Measurements from ENCODE around the gene MTG2. TPM values are rescaled to one million over a fixed set of nuclear protein-coding genes. Genes with fewer than 3 reads are reported as not detected.
A peak's percentile ranks its signal among the peaks of the same experiment; 100 is the strongest.

MTG2 gene
- total RNA-seq, 8 experiments from 2014 or later, result 18.9 to 51.2 (median 27.3) TPM

GRCh38 chr20:62241506-62241905, 58.7 kb downstream of the MTG2 start:
- 33 to 95% (median 88%) methylated on average over 1 to 7 of the region's 10 CpGs; no CpG with 5 or more reads in 4 of the 10 experiments for WGBS, 10 experiments
- H3K27ac ChIP-seq, result no peak overlapping the region
- H3K4me1 ChIP-seq (replicated peaks in 1 of 2), result peaks cover 19 to 20% of the 10 kb centered on the region in 2 donors
- H3K4me3 ChIP-seq, result no peak overlapping the region
- in situ Hi-C loops (cut with MboI; ENCODE audit: low pct_unique_long_range_greater_than_20kb in 2 of 9, low sequenced_read_pairs in 9 of 9, unreplicated experiment in 9 of 9), result no loop called here
- ATAC-seq (replicated peaks in 6 of 8), result no peak

- ATAC-seq (replicated peaks in 6 of 8), result no peak
- H3K4me1 ChIP-seq (replicated peaks in 1 of 2), result peaks cover 14% of the 10 kb centered on the region in 2 donors
- H3K4me3 ChIP-seq, result no peak overlapping the region
- in situ Hi-C loops (cut with MboI; ENCODE audit: low pct_unique_long_range_greater_than_20kb in 2 of 9, low sequenced_read_pairs in 9 of 9, unreplicated experiment in 9 of 9), result no loop called here
- H3K27ac ChIP-seq, result no peak overlapping the region
- WGBS, 10 experiments, result 70 to 100% (median 90%) methylated on average over 2 to 6 of the region's 6 CpGs; no CpG with 5 or more reads in 4 of the 10 experiments
Measured at GRCh38 chr20:62242176-62242575, 59.3 kb downstream of the MTG2 start.

DNA sequence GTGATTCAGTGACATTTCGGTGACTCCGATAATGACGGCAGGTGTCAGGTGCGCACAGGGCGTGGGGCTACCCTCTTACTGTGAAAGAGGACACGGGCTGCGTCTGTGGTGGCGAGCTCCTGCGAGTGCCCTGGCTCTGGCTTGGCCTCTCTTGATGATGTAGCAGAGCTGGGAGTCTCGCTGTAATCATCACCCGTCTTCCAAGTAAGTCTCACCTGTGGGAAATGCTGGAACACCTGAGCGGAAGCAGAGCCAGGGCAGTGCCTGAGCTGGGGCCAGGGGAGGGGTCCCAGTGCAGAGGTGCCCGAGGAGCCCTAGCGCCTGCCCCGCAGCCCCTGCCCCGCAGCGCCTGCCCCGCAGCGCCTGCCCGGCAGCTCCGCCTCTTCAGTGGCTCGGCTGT, 60.3 kb downstream of the MTG2 start:
- Histone ChIP-seq H3K27ac (no peak overlapping the region), H3K4me3 (no peak overlapping the region), H3K4me1 (replicated peaks in 1 of 2) (peaks cover 7 to 10% of the 10 kb centered on the region in 2 donors)
- ATAC-seq (replicated peaks in 6 of 8), result no peak
- in situ Hi-C loops (cut with MboI; ENCODE audit: low pct_unique_long_range_greater_than_20kb in 2 of 9, low sequenced_read_pairs in 9 of 9, unreplicated experiment in 9 of 9), result no loop called here
- 80 to 94% (median 94%) methylated on average over 1 to 6 of the region's 22 CpGs; no CpG with 5 or more reads in 6 of the 10 experiments for WGBS, 10 experiments

GRCh38 chr20:62243906-62244515, 61.2 kb downstream of the MTG2 start:
- ATAC-seq (replicated peaks in 6 of 8), result no peak
- in situ Hi-C loops (cut with MboI; ENCODE audit: low pct_unique_long_range_greater_than_20kb in 2 of 9, low sequenced_read_pairs in 9 of 9, unreplicated experiment in 9 of 9), result no loop called here
- 63 to 100% (median 91%) methylated on average over 1 to 12 of the region's 21 CpGs; no CpG with 5 or more reads in 3 of the 10 experiments for WGBS, 10 experiments
- H3K27ac ChIP-seq, result no peak overlapping the region
- H3K4me1 ChIP-seq (replicated peaks in 1 of 2), result peaks cover 7 to 10% of the 10 kb centered on the region in 2 donors
- H3K4me3 ChIP-seq, result no peak overlapping the region

DNA sequence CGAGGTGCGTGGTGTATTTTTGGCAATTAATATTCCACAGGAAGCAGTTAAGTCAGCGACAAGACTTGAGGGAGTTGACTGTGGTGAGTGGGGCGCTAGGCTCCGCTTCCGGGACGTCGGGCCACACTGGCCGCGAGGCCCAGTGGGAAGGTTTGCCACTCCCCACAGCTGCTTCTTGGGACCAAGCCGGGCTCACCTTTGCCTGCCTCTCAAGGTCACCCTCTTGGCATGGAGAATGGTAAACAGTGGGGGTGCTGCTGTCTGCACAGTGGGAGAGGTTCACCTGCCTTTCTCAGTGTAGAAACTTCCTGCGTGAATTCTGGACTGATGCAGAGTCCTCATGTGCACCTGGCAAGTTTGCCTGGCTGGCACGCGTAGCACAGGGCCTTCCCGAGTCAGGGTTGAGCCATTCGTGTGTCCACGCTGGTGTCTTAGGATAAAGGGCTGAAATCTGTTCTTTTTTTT, 61.8 kb downstream of the MTG2 start:
- 88 to 100% (median 94%) methylated on average over 1 to 6 of the region's 17 CpGs; no CpG with 5 or more reads in 4 of the 10 experiments for WGBS, 10 experiments
- Histone ChIP-seq H3K27ac (no peak overlapping the region), H3K4me1 (replicated peaks in 1 of 2) (peaks cover 2 to 6% of the 10 kb centered on the region in 2 donors), H3K4me3 (no peak overlapping the region)
- in situ Hi-C loops (cut with MboI; ENCODE audit: low pct_unique_long_range_greater_than_20kb in 2 of 9, low sequenced_read_pairs in 9 of 9, unreplicated experiment in 9 of 9), result no loop called here
- no peak for ATAC-seq (replicated peaks in 6 of 8)

DNA sequence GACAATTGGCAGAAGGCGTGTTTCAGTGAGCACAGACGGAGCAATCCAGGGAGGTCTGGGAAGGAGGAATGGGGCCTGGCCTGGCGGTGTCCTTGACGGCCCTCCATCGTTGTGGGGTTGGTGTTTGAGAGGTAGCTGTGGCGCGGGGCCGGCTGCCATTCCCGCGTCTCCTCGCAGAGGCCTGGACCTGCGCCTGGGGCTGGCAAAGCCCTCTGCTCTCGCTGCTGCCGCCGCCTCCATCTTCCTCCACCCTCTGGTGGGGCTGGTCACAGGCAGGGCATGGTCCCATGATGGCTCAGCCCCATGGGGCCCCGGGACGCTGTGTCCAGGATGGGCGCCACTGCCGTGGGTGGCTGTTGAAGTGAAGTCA, 63.1 kb downstream of the MTG2 start:
- H3K27ac ChIP-seq, result no peak overlapping the region
- 80 to 93% (median 88%) methylated on average over 1 to 17 of the region's 19 CpGs; no CpG with 5 or more reads in 6 of the 10 experiments for WGBS, 10 experiments
- H3K4me1 ChIP-seq (replicated peaks in 1 of 2), result peaks cover 0 to 4% of the 10 kb centered on the region in 2 donors
- in situ Hi-C loops (cut with MboI; ENCODE audit: low pct_unique_long_range_greater_than_20kb in 2 of 9, low sequenced_read_pairs in 9 of 9, unreplicated experiment in 9 of 9), result no loop called here
- no peak overlapping the region for H3K4me3 ChIP-seq
- no peak for ATAC-seq (replicated peaks in 6 of 8)

DNA sequence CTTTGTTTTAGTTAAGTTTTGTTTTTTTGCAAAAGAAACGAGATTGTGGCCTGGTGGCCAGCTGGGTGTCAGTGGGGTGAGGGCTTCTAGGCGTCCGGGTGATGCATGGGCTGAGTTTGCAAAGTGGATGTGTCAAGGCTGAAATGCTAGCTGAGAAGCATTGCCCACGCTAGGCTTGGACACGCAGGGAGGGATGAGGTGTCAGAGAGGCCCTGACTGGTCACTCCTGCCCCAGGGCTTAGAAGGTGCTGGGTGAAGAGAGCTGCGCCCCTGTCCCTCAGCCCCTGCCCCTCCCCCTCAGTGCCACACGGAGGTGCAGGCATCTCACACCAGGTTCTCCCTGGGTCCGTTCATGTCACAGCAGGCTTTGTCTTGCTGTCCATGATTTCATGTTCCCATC, 63.6 kb downstream of the MTG2 start:
- no peak overlapping the region for H3K4me3 ChIP-seq
- peak in 1 of 8 experiments; percentile 13 for ATAC-seq (replicated peaks in 6 of 8)
- no peak overlapping the region for H3K27ac ChIP-seq
- in situ Hi-C loops (cut with MboI; ENCODE audit: low pct_unique_long_range_greater_than_20kb in 2 of 9, low sequenced_read_pairs in 9 of 9, unreplicated experiment in 9 of 9), result no loop called here
- H3K4me1 ChIP-seq (replicated peaks in 1 of 2), result peaks cover 0 to 4% of the 10 kb centered on the region in 2 donors
- WGBS, 10 experiments, result 56 to 100% (median 67%) methylated on average over 1 to 6 of the region's 8 CpGs; no CpG with 5 or more reads in 5 of the 10 experiments

GRCh38 chr20:62246872-62247652, 64.2 kb downstream of the MTG2 start:
- in situ Hi-C loops (cut with MboI; ENCODE audit: low pct_unique_long_range_greater_than_20kb in 2 of 9, low sequenced_read_pairs in 9 of 9, unreplicated experiment in 9 of 9), result no loop called here
- Histone ChIP-seq H3K27ac (no peak overlapping the region), H3K4me1 (replicated peaks in 1 of 2) (peaks cover 0 to 4% of the 10 kb centered on the region in 2 donors), H3K4me3 (no peak overlapping the region)
- peak in 3 of 8 experiments; percentile 20 to 31 (median 22) for ATAC-seq (replicated peaks in 6 of 8)
- 45 to 92% (median 82%) methylated on average over 1 to 10 of the region's 22 CpGs; no CpG with 5 or more reads in 2 of the 10 experiments for WGBS, 10 experiments

DNA sequence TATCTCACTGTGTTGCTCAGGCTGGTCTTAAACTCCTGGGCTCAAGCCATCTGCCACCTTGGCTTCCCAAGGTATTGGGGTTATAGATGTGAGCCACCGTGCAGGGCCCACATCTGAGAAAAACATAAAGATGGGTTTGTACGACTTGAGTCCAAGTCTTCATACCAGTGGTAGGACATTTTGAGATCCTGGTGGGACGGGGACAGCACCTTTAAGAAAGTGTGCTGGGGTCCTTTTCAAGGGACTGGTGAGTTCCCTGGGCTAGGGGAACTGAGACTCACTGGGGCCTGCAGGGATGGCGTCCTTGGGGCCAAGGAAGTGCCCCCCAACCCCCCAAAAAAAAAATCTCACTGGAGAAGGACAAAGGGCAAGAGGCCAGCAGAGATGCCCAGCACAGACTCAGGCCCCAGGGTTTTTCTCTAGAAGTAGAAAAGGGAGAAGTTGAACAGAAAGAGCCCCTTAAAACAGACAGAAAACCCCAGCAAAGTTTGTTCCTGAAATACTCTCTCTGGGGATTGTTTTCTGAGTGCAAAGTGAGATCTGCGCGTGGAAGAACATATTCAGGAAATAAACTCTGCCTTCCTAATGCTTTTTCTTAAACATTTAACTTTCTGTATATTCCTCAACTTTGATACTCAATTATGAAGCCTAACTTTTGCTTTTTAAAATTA, 66.2 kb downstream of the MTG2 start:
- WGBS, 10 experiments, result 50 to 100% (median 96%) methylated on average over 1 to 4 of the region's 6 CpGs; no CpG with 5 or more reads in 4 of the 10 experiments
- Histone ChIP-seq H3K4me3 (no peak overlapping the region), H3K4me1 (replicated peaks in 1 of 2) (peaks cover 3 to 5% of the 10 kb centered on the region in 2 donors), H3K27ac (no peak overlapping the region)
- in situ Hi-C loops (cut with MboI; ENCODE audit: low pct_unique_long_range_greater_than_20kb in 2 of 9, low sequenced_read_pairs in 9 of 9, unreplicated experiment in 9 of 9), result no loop called here
- ATAC-seq (replicated peaks in 6 of 8), result no peak

DNA sequence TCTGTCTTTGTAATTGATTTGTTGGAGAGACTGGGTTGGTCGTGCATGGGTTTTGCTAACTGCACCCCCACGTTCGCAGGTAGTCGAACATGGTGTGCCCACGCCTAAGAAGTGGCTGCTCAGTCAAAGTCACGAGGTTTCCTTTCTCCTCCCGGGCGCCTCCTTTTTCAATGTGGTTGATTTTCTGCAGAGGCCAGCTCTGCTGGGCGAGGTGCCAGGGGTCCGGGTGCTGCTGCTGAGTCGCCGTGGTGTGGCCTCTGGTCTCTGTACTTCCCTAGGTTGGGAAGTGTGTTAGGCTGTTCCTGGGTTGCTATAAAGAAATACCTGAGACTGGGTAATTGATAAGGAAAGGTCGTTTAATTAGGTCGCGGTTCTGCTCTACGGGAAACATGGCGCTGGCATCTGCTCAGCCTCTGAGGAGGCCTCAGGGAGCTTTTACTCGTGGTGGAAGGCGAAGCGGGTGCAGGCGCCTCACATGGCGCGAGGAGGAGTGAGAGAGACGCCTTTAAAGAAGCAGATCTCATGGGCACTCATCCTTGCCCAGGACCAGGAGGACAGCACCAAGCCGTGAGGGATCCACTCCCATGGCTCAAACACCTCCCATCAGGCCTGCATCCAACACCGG, 69.6 kb downstream of the MTG2 start:
- H3K4me3 ChIP-seq, result no peak overlapping the region
- ATAC-seq (replicated peaks in 6 of 8), result no peak
- 90 to 100% (median 97%) methylated on average over 4 to 6 of the region's 26 CpGs; no CpG with 5 or more reads in 5 of the 10 experiments for WGBS, 10 experiments
- in situ Hi-C loops (cut with MboI; ENCODE audit: low pct_unique_long_range_greater_than_20kb in 2 of 9, low sequenced_read_pairs in 9 of 9, unreplicated experiment in 9 of 9), result no loop called here
- H3K4me1 ChIP-seq (replicated peaks in 1 of 2), result peaks cover 2 to 9% of the 10 kb centered on the region in 2 donors
- H3K27ac ChIP-seq, result no peak overlapping the region

Measured in motor neuron (in vitro differentiated cells).